Prostate gland (tissue), 2 donors: Measurements from ENCODE around the gene DEGS2.

Experiments used
- POLR2A ChIP-seq: fragments of 450-650 bp; IDR thresholded peaks from one replicate; pipeline ENCODE4 v1.6.1; 2016; ENCODE audit warnings: antibody characterized with exemption, mild to moderate bottlenecking
- TF ChIP-seq, protein P1 (sequence below), 4 experiments: fragments of 200-600 bp in 2 of 4; fragments of 450-650 bp in 2 of 4; sonication (generic) in 2 of 4; IDR thresholded peaks; 1 replicate in 3 of 4; 2 replicates in 1 of 4; pipeline ENCODE4 v1.5.1; 2016 to 2019; ENCODE audit warnings: antibody characterized with exemption in 4 of 4, mild to moderate bottlenecking in 2 of 4, moderate library complexity in 2 of 4

DNA sequence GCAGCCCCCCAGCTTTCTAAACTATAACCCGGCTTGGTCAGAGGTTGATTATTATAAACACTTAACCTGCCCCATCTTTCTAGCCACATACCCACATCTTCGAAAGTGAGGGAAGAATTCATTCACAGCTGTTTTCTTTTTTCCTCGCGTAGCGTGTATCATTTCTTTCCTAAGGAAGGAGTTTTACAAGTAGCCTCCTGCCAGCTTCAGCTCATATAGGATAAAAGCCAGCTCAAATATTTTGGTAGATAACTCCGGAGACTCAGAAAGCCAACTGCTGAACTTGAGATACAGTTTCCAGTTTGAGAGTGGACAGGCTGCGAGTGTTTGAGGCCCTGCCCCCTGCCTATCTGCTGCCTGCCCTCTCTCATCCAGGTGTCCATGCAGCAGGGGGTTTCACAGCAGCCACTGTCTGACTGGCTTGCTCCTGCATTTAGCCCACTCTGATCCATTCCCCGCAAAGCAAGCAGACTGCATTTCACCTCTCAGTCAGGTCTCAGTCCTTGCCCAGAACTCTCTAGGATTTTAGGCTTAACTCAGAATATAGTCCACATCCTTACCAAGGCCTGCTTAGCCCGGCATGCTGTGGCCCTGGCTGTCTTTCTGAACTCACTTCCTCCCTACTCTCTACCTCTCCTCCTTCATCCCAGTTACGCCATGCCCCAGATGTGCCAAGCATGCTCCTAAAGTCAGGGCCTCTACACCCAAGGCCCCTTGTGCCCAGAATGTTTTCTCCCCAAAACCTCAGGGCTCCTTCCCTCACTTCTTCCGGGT, 47.3 kb downstream of the DEGS2 start:
- TF ChIP-seq, protein P1, sequence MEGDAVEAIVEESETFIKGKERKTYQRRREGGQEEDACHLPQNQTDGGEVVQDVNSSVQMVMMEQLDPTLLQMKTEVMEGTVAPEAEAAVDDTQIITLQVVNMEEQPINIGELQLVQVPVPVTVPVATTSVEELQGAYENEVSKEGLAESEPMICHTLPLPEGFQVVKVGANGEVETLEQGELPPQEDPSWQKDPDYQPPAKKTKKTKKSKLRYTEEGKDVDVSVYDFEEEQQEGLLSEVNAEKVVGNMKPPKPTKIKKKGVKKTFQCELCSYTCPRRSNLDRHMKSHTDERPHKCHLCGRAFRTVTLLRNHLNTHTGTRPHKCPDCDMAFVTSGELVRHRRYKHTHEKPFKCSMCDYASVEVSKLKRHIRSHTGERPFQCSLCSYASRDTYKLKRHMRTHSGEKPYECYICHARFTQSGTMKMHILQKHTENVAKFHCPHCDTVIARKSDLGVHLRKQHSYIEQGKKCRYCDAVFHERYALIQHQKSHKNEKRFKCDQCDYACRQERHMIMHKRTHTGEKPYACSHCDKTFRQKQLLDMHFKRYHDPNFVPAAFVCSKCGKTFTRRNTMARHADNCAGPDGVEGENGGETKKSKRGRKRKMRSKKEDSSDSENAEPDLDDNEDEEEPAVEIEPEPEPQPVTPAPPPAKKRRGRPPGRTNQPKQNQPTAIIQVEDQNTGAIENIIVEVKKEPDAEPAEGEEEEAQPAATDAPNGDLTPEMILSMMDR (IDR thresholded peaks at IDR 0.05) = no peak
- no peak for TF ChIP-seq POLR2A
